Subcutaneous adipose tissue (tissue), 4 donors: ENCODE data around the gene EGFR. TPM values are rescaled to one million over a fixed set of nuclear protein-coding genes. Genes with fewer than 3 reads are reported as not detected.

Experiments
- CTCF ChIP-seq: fragments of 450-650 bp; IDR thresholded peaks from one replicate; pipeline ENCODE4 v1.5.1; 2016; ENCODE audit warnings: low read depth, mild to moderate bottlenecking, control low read depth, antibody characterized with exemption, moderate library complexity
- total RNA-seq, 4 donors: library from RNA; depleted of rRNA; stranded (reverse); fragments of >200 nt; gene quantifications; one replicate each; pipeline ENCODE4 v1.1.0, GENCODE V29; 2016

The EGFR gene
- total RNA-seq, 4 donors from 2014 or later: 84.0 to 132 (median 102) TPM

GRCh38 chr7:55053651-55054571 is 35.1 kb downstream of the EGFR start:
- no peak for TF ChIP-seq CTCF

- TF ChIP-seq CTCF: no peak
These were observed 35.9 kb downstream of the EGFR start for GRCh38 chr7:55054758-55055157.

- no peak for TF ChIP-seq CTCF
These were observed 36.7 kb downstream of the EGFR start for GRCh38 chr7:55055479-55055878.

- TF ChIP-seq CTCF: no peak
These were observed 37.3 kb downstream of the EGFR start for GRCh38 chr7:55056068-55056467.

GRCh38 chr7:55056577-55057480 is 38.0 kb downstream of the EGFR start:
- TF ChIP-seq CTCF: no peak

- TF ChIP-seq CTCF: no peak
These were observed 39.5 kb downstream of the EGFR start for GRCh38 chr7:55058314-55058713.

GRCh38 chr7:55059021-55059420 is 40.2 kb downstream of the EGFR start:
- no peak for TF ChIP-seq CTCF
